Measurements from ENCODE around the gene ZNF236.

Gene ZNF236

DNA sequence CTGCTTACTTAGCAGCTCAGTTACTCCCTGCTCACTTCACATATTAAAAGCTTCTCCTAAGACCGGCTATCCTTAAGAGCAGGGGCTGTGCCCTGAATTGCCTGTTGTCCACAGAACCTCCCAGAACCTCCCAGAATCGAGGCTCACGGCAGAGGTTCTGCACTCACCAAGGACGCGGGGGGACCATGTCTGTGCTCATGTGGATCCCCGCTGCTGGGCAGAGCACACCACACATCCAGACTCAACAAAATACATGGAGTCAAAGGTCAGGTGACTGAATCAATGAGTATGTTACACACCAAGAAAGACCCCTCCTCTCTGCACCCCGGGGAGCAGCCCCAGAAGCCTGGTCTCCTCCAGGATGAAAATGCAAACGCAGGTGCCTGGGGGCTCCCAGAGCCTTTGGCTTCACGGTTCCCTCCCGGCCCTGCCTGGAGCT lies 161.3 kb downstream of the ZNF236 start:
- Histone ChIP-seq H3K4me2 (ENCODE audit: low read depth, low read length, poor library complexity, severe bottlenecking) (no peak overlapping the region), H2AFZ (ENCODE audit: low read depth, low read length, severe bottlenecking) (no peak overlapping the region), H3K4me3 (ENCODE audit: insufficient read depth, low read length, poor library complexity, severe bottlenecking) (no peak overlapping the region), H3K27ac (ENCODE audit: low read depth, low read length) (no peak overlapping the region), H3K36me3 (ENCODE audit: low read length) (no peaks in the 10 kb centered on the region), H3F3A (ENCODE audit: insufficient read depth) (peaks cover 49% of the 10 kb centered on the region), H3K9me2 (replicated peaks; ENCODE audit: insufficient read depth, low read length) (no peaks in the 10 kb centered on the region), H3K9ac (ENCODE audit: low read length) (no peak overlapping the region), H3K79me2 (ENCODE audit: insufficient read depth, low read length) (no peaks in the 10 kb centered on the region), H3K27me3 (ENCODE audit: low read length) (no peaks in the 10 kb centered on the region), H3K9me3 (ENCODE audit: insufficient read depth, low read length) (no peaks in the 10 kb centered on the region), H4K20me1 (ENCODE audit: low read depth, low read length) (no peaks in the 10 kb centered on the region)
- TF ChIP-seq, protein P1, sequence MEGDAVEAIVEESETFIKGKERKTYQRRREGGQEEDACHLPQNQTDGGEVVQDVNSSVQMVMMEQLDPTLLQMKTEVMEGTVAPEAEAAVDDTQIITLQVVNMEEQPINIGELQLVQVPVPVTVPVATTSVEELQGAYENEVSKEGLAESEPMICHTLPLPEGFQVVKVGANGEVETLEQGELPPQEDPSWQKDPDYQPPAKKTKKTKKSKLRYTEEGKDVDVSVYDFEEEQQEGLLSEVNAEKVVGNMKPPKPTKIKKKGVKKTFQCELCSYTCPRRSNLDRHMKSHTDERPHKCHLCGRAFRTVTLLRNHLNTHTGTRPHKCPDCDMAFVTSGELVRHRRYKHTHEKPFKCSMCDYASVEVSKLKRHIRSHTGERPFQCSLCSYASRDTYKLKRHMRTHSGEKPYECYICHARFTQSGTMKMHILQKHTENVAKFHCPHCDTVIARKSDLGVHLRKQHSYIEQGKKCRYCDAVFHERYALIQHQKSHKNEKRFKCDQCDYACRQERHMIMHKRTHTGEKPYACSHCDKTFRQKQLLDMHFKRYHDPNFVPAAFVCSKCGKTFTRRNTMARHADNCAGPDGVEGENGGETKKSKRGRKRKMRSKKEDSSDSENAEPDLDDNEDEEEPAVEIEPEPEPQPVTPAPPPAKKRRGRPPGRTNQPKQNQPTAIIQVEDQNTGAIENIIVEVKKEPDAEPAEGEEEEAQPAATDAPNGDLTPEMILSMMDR (IDR thresholded peaks at IDR 0.05; ENCODE audit: insufficient read depth, low read length, poor library complexity, severe bottlenecking) = no peak
- TF ChIP-seq EZH2phosphoT487 (conservative IDR thresholded peaks at IDR 0.05; ENCODE audit: low read length) = no peak

DNA sequence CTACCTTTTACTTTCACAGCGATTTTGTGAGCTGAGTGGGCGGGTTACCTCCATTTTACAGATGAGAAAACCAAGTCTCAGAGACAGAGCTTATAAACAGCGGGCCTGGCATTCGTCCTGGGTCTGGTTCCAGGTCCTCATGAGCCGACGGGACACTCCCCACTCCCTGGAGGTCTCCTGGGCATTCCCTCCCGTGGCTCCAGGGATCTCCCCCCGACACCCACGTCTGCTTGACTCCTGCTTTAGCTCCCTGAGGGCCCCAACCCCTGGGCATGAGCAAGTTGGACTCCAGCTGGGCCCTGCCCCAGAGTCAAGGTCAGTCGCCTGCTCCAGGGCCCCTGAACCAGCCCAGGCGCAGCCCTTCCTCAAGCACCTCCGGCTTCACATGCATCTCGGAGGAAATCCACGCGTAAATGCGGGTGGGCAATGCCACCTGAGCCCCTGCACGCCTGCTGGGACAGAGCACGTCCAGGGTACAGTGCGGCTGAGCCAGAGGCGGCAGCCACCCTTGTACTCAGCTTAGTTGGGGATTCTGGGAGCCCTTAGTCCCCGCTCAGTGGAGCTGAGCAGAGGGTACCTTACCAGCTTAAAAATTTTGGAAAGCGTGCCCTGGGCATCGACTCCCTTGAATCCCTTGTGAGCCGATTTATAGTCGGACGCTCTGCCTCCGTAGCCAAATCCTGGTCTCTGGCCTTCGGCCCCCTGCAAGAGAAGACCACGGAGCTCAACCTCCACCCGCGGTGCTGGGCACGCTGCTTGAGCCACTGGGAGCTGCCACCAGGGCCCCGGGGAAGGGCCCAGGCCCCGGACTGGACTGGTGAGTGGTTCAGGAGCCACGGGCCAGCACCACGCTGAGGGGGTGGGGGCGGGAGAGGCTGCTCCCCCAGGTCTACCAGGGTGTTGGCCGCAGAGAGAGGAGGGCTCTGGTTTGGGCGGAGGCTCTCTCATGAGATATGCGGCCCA lies 162.1 kb downstream of the ZNF236 start:
- no peak overlapping the region for H3K4me2 ChIP-seq (ENCODE audit: low read depth, low read length, poor library complexity, severe bottlenecking)
- no peaks in the 10 kb centered on the region for H3K27me3 ChIP-seq (ENCODE audit: low read length)
- H3K79me2 ChIP-seq (ENCODE audit: insufficient read depth, low read length) = no peaks in the 10 kb centered on the region
- TF ChIP-seq, protein P1 (IDR thresholded peaks at IDR 0.05; ENCODE audit: insufficient read depth, low read length, poor library complexity, severe bottlenecking) = no peak
- no peak for TF ChIP-seq EZH2phosphoT487 (conservative IDR thresholded peaks at IDR 0.05; ENCODE audit: low read length)
- H3K9ac ChIP-seq (ENCODE audit: low read length) = no peak overlapping the region
- no peak overlapping the region for H2AFZ ChIP-seq (ENCODE audit: low read depth, low read length, severe bottlenecking)
- H4K20me1 ChIP-seq (ENCODE audit: low read depth, low read length) = no peaks in the 10 kb centered on the region
- H3K9me3 ChIP-seq (ENCODE audit: insufficient read depth, low read length) = no peaks in the 10 kb centered on the region
- no peaks in the 10 kb centered on the region for H3K9me2 ChIP-seq (replicated peaks; ENCODE audit: insufficient read depth, low read length)
- H3K4me3 ChIP-seq (ENCODE audit: insufficient read depth, low read length, poor library complexity, severe bottlenecking) = no peak overlapping the region
- peaks cover 42% of the 10 kb centered on the region for H3F3A ChIP-seq (ENCODE audit: insufficient read depth)
- H3K27ac ChIP-seq (ENCODE audit: low read depth, low read length) = no peak overlapping the region
- no peaks in the 10 kb centered on the region for H3K36me3 ChIP-seq (ENCODE audit: low read length)

DNA sequence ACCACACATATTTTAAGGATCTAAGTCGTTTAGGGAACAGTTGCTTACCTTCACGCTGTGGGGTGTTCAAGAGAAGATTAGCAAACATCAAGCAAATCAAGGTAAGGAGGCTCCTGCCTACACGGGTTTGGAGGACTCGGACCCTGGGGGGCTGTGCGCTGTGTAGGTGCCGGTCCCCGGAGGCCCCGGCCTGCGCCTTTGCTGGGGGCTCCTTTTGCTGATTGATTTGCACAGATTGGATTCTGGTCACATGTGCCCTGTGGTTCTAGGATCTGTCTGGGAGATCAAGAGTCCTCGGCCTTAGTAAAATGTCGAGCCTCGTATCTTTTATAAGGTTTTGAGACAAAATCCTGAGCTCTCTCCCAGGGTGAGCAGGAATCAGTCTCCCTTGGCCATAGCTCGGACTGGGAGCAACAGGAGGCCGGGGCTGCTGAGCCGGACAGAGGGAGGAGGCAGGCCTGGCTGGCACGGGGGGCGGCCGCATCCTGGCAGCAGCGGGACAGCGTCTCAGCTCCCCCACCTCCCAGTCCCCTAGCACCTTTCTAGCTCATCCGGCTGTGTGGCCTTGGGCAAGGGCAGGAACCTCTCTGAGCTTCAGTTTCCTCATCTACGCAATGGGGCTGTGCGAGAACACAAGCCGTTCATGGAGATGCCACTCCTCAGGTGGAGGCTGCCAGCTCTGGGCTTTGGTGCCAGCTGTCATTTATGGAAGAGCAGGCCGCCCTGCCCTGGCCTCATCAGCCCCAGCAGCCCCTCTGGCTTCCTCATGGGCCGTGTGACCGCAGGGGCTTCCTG lies 163.0 kb downstream of the ZNF236 start:
- Histone ChIP-seq H4K20me1 (ENCODE audit: low read depth, low read length) (no peaks in the 10 kb centered on the region), H3K9me2 (replicated peaks; ENCODE audit: insufficient read depth, low read length) (no peaks in the 10 kb centered on the region)

More for the DNA sequence above, 163.0 kb downstream of the ZNF236 start:
- Histone ChIP-seq H3K4me3 (ENCODE audit: insufficient read depth, low read length, poor library complexity, severe bottlenecking) (no peak overlapping the region), H3K4me2 (ENCODE audit: low read depth, low read length, poor library complexity, severe bottlenecking) (no peak overlapping the region), H3K79me2 (ENCODE audit: insufficient read depth, low read length) (no peaks in the 10 kb centered on the region), H3F3A (ENCODE audit: insufficient read depth) (peaks cover 34% of the 10 kb centered on the region), H3K9me3 (ENCODE audit: insufficient read depth, low read length) (no peaks in the 10 kb centered on the region), H3K9ac (ENCODE audit: low read length) (no peak overlapping the region), H3K27ac (ENCODE audit: low read depth, low read length) (no peak overlapping the region), H3K27me3 (ENCODE audit: low read length) (no peaks in the 10 kb centered on the region), H2AFZ (ENCODE audit: low read depth, low read length, severe bottlenecking) (no peak overlapping the region), H3K36me3 (ENCODE audit: low read length) (no peaks in the 10 kb centered on the region)
- TF ChIP-seq EZH2phosphoT487 (conservative IDR thresholded peaks at IDR 0.05; ENCODE audit: low read length) = no peak
- TF ChIP-seq, protein P1 (IDR thresholded peaks at IDR 0.05; ENCODE audit: insufficient read depth, low read length, poor library complexity, severe bottlenecking) = no peak

Data from SU-DHL-6 (cell line).